GM23338 (cell line): ENCODE measurements around the gene ZPLD1. TPM values are rescaled to one million over a fixed set of nuclear protein-coding genes. Genes with fewer than 3 reads are reported as not detected.
A peak's percentile ranks its signal among the peaks of the same experiment; 100 is the strongest.

Experiments
- ATAC-seq: fragments of 200-7000 bp; cut with Tn5 transposase; 3 replicates; pipeline ENCODE4 v1.9.1; 2020
- DNase-seq: peaks from one replicate; pipeline ENCODE4 v3.0.0-alpha.2; 2015; ENCODE audit warnings: low spot score
- H2AFZ ChIP-seq: fragments of 200-600 bp; sonication (generic); 2 replicates; pipeline ENCODE4 v1.8.0; 2016; ENCODE audit warnings: antibody characterized with exemption, mild to moderate bottlenecking, moderate library complexity
- H3F3A ChIP-seq: fragments of 200-600 bp; sonication (generic); replicated peaks from 2 replicates; pipeline ENCODE4 v1.8.0; 2017; ENCODE audit warnings: antibody characterized with exemption, mixed run types, low read depth
- H3K27ac ChIP-seq: fragments of 200-600 bp; sonication (generic); 2 replicates; pipeline ENCODE4 v1.6.1; 2016; ENCODE audit warnings: low read depth
- H3K27me3 ChIP-seq: fragments of 200-600 bp; sonication (generic); 2 replicates; pipeline ENCODE4 v1.8.0; 2016; ENCODE audit warnings: mild to moderate bottlenecking, mixed run types, moderate library complexity; ENCODE audit not compliant: insufficient read depth
- H3K36me3 ChIP-seq: fragments of 200-600 bp; sonication (generic); 2 replicates; pipeline ENCODE4 v1.8.0; 2016; ENCODE audit warnings: mild to moderate bottlenecking; ENCODE audit not compliant: insufficient read depth
- H3K4me1 ChIP-seq: fragments of 200-600 bp; sonication (generic); 2 replicates; pipeline ENCODE4 v1.8.0; 2016; ENCODE audit warnings: mild to moderate bottlenecking, moderate library complexity; ENCODE audit not compliant: insufficient read depth
- H3K4me2 ChIP-seq: fragments of 200-600 bp; sonication (generic); 2 replicates; pipeline ENCODE4 v1.7.1; 2017; ENCODE audit warnings: mixed run types
- H3K4me3 ChIP-seq: fragments of 200-600 bp; sonication (generic); 2 replicates; pipeline ENCODE4 v1.6.1; 2016; ENCODE audit warnings: mixed run types
- H3K79me2 ChIP-seq: fragments of 200-600 bp; sonication (generic); replicated peaks from 2 replicates; pipeline ENCODE4 v1.8.0; 2017; ENCODE audit warnings: mild to moderate bottlenecking; ENCODE audit not compliant: insufficient read depth
- H3K9me2 ChIP-seq: fragments of 200-600 bp; sonication (generic); 2 replicates; pipeline ENCODE4 v1.8.0; 2017; ENCODE audit not compliant: insufficient read depth
- H4K20me1 ChIP-seq: fragments of 200-600 bp; sonication (generic); replicated peaks from 2 replicates; pipeline ENCODE4 v1.8.0; 2017; ENCODE audit warnings: mild to moderate bottlenecking; ENCODE audit not compliant: insufficient read depth
- H3K27ac Mint-ChIP-seq: 2 replicates; pipeline ENCODE4 v1.8.0; 2020; ENCODE audit warnings: inconsistent platforms, mild to moderate bottlenecking, moderate library complexity, mixed read lengths
- H3K27me3 Mint-ChIP-seq: 3 replicates; pipeline ENCODE4 v1.8.0; 2022; ENCODE audit warnings: low read depth, mild to moderate bottlenecking, moderate library complexity, mixed read lengths, inconsistent platforms; ENCODE audit not compliant: insufficient read depth, poor library complexity
- H3K36me3 Mint-ChIP-seq: 3 replicates; pipeline ENCODE4 v1.8.0; 2021; ENCODE audit warnings: low read depth, mild to moderate bottlenecking, inconsistent platforms, moderate library complexity, mixed read lengths
- H3K4me1 Mint-ChIP-seq: 3 replicates; pipeline ENCODE4 v1.8.0; 2020; ENCODE audit warnings: mild to moderate bottlenecking, inconsistent platforms, mixed read lengths
- H3K4me3 Mint-ChIP-seq: 3 replicates; pipeline ENCODE4 v1.8.0; 2021; ENCODE audit warnings: moderate library complexity, mild to moderate bottlenecking, inconsistent platforms, mixed read lengths
- H3K9me3 Mint-ChIP-seq: 3 replicates; pipeline ENCODE4 v1.8.0; 2020; ENCODE audit warnings: moderate library complexity, mild to moderate bottlenecking, inconsistent platforms, mixed read lengths
- CREB1 ChIP-seq: fragments of 250-450 bp; sonication (Bioruptor Pico); IDR thresholded peaks from 2 replicates; pipeline ENCODE4 v1.5.0; 2020; ENCODE audit warnings: low read depth, mild to moderate bottlenecking, moderate library complexity
- ETS1 ChIP-seq: IDR thresholded peaks from 2 replicates; pipeline ENCODE4 v1.6.1; 2016; ENCODE audit warnings: antibody characterized with exemption
- EZH2 ChIP-seq: fragments of 200-600 bp; sonication (generic); IDR thresholded peaks from one replicate; pipeline ENCODE4 v1.8.0; 2017; ENCODE audit warnings: antibody characterized with exemption, mild to moderate bottlenecking, low read depth; ENCODE audit not compliant: unreplicated experiment
- EZH2phosphoT487 ChIP-seq: fragments of 200-600 bp; sonication (generic); IDR thresholded peaks from one replicate; pipeline ENCODE4 v1.8.1; 2018; ENCODE audit warnings: antibody characterized with exemption; ENCODE audit not compliant: unreplicated experiment
- NANOG ChIP-seq: IDR thresholded peaks from 2 replicates; pipeline ENCODE4 v1.6.1; 2016; ENCODE audit warnings: antibody characterized with exemption, borderline replicate concordance
- STAT1 ChIP-seq: IDR thresholded peaks from one replicate; pipeline ENCODE4 v1.6.1; 2016; ENCODE audit warnings: antibody characterized with exemption; ENCODE audit not compliant: unreplicated experiment
- ZNF462 ChIP-seq: fragments of 250-450 bp; sonication (Bioruptor Pico); IDR thresholded peaks from 2 replicates; pipeline ENCODE4 v1.5.0; 2020; ENCODE audit warnings: mild to moderate bottlenecking, moderate library complexity
- polyA plus RNA-seq: library from polyadenylated mRNA; unstranded; fragments of >200 nt; fragmentation: Nextera tagmentation; extraction: Ambion mirVana; gene quantifications from 2 replicates; pipeline ENCODE4 v1.2.1, GENCODE V29; 2016
- total RNA-seq: library from RNA; depleted of rRNA; stranded (reverse); fragments of >200 nt; shearing (Covaris generic); gene quantifications from 2 replicates; pipeline ENCODE4 v1.2.3, GENCODE V29; 2014
- TF ChIP-seq, protein P1 (sequence below), 2 experiments: fragments of 200-600 bp in 1 of 2; sonication (generic) in 1 of 2; conservative IDR thresholded peaks; 2 replicates each; pipeline versions ENCODE4 v1.5.1 to v1.6.1; 2016 to 2017; ENCODE audit warnings: antibody characterized with exemption in 2 of 2, low read depth in 2 of 2, mild to moderate bottlenecking in 2 of 2, moderate library complexity in 1 of 2
- TF ChIP-seq, protein P2 (sequence below): IDR thresholded peaks from one replicate; pipeline ENCODE4 v1.6.1; 2018; ENCODE audit warnings: antibody characterized with exemption; ENCODE audit not compliant: unreplicated experiment

ZPLD1 gene
- total and polyA plus RNA-seq, 2 experiments from 2014 or later = not detected

- no peak for TF ChIP-seq ZNF462 (CRISPR knock-in tag)
- no peak for TF ChIP-seq CREB1 (CRISPR knock-in tag)
- no peak for TF ChIP-seq ETS1
- no peak for TF ChIP-seq NANOG
- TF ChIP-seq EZH2phosphoT487 = no peak
Measured at GRCh38 chr3:102464261-102464660, 29.4 kb downstream of the ZPLD1 start (continued).

DNA sequence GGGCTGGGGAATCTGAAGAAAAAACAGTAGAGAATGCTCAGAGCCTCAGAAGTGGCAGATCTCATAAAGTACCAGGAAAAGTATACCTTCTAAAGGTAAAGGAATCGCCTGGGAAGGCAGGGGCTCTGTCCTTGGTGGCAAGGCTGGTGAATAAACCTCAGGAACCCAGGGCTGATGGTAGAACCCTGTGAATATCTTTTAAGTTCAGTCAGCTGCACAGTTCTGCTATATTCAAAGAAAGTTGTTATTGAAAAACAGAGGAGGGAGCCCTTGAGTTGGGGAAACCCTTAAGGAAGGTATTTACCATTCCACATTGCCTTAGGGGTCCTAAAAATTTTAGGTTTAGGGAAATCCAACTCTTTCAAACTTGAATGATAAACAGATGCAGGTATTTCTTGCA is 31.2 kb downstream of the ZPLD1 start:
- Histone ChIP-seq H3F3A (no peaks in the 10 kb centered on the region), H2AFZ (no peak overlapping the region), H3K27me3 (no peaks in the 10 kb centered on the region), H3K4me1 (no peaks in the 10 kb centered on the region), H4K20me1 (no peaks in the 10 kb centered on the region), H3K27ac (no peak overlapping the region), H3K36me3 (no peaks in the 10 kb centered on the region), H3K9me2 (no peaks in the 10 kb centered on the region), H3K79me2 (no peaks in the 10 kb centered on the region), H3K4me3 (no peak overlapping the region), H3K4me2 (no peak overlapping the region)
- DNase-seq = peak; percentile 2
- H3K9me3 Mint-ChIP-seq = no peaks in the 10 kb centered on the region
- no peak overlapping the region for H3K4me3 Mint-ChIP-seq
- ATAC-seq = peak; percentile 28; the same call in 1 of the 3 replicates
- no peak overlapping the region; the same call in 1 of the 2 replicates for H3K27ac Mint-ChIP-seq
- no peaks in the 10 kb centered on the region for H3K36me3 Mint-ChIP-seq
- peaks cover 2% of the 10 kb centered on the region for H3K27me3 Mint-ChIP-seq
- H3K4me1 Mint-ChIP-seq = no peaks in the 10 kb centered on the region
- TF ChIP-seq, protein P1, sequence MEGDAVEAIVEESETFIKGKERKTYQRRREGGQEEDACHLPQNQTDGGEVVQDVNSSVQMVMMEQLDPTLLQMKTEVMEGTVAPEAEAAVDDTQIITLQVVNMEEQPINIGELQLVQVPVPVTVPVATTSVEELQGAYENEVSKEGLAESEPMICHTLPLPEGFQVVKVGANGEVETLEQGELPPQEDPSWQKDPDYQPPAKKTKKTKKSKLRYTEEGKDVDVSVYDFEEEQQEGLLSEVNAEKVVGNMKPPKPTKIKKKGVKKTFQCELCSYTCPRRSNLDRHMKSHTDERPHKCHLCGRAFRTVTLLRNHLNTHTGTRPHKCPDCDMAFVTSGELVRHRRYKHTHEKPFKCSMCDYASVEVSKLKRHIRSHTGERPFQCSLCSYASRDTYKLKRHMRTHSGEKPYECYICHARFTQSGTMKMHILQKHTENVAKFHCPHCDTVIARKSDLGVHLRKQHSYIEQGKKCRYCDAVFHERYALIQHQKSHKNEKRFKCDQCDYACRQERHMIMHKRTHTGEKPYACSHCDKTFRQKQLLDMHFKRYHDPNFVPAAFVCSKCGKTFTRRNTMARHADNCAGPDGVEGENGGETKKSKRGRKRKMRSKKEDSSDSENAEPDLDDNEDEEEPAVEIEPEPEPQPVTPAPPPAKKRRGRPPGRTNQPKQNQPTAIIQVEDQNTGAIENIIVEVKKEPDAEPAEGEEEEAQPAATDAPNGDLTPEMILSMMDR (conservative IDR thresholded peaks at IDR 0.05; ENCODE audit: low read depth in 2 of 2) = peak in 1 of 2 experiments; percentile 22; a peak in 2 of 4 replicates
- TF ChIP-seq, protein P2, sequence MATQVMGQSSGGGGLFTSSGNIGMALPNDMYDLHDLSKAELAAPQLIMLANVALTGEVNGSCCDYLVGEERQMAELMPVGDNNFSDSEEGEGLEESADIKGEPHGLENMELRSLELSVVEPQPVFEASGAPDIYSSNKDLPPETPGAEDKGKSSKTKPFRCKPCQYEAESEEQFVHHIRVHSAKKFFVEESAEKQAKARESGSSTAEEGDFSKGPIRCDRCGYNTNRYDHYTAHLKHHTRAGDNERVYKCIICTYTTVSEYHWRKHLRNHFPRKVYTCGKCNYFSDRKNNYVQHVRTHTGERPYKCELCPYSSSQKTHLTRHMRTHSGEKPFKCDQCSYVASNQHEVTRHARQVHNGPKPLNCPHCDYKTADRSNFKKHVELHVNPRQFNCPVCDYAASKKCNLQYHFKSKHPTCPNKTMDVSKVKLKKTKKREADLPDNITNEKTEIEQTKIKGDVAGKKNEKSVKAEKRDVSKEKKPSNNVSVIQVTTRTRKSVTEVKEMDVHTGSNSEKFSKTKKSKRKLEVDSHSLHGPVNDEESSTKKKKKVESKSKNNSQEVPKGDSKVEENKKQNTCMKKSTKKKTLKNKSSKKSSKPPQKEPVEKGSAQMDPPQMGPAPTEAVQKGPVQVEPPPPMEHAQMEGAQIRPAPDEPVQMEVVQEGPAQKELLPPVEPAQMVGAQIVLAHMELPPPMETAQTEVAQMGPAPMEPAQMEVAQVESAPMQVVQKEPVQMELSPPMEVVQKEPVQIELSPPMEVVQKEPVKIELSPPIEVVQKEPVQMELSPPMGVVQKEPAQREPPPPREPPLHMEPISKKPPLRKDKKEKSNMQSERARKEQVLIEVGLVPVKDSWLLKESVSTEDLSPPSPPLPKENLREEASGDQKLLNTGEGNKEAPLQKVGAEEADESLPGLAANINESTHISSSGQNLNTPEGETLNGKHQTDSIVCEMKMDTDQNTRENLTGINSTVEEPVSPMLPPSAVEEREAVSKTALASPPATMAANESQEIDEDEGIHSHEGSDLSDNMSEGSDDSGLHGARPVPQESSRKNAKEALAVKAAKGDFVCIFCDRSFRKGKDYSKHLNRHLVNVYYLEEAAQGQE = peak; percentile 36
- TF ChIP-seq STAT1 = no peak
- TF ChIP-seq EZH2 = no peak
- TF ChIP-seq ETS1 = no peak
